PC-9 (cell line): ENCODE measurements around the gene SLC51B. TPM values are rescaled to one million over a fixed set of nuclear protein-coding genes. Genes with fewer than 3 reads are reported as not detected.

ENCODE experiments used
- BruUV-seq: library from RNA; stranded (reverse); fragments of 400-500 nt; replicated peaks from 2 replicates; lab custom pipeline; 2021; lab: Mats Ljungman, UMichigan
- CTCF ChIA-PET: fragments of 300-600 bp; sonication (Branson Sonifier 250); formaldehyde crosslinking; loops from one replicate; lab custom pipeline; 2022; ENCODE audit warnings: antibody characterized with exemption; lab: Charles Lee
- POLR2A ChIA-PET: fragments of 300-600 bp; sonication (Branson Sonifier 250); formaldehyde crosslinking; loops from one replicate; lab custom pipeline; 2022; ENCODE audit warnings: antibody characterized with exemption; ENCODE audit not compliant: unreplicated experiment; lab: Charles Lee
- DNase-seq, 2 experiments: peaks; one replicate each; pipeline versions ENCODE4 v3.0.0 to v3.0.0-alpha.2; 2015 to 2022; ENCODE audit warnings: mixed read lengths in 1 of 2
- H2AFZ ChIP-seq: fragments of 200-600 bp; sonication (generic); 2 replicates; pipeline ENCODE4 v1.8.1; 2017; ENCODE audit warnings: antibody characterized with exemption
- H3F3A ChIP-seq: fragments of 200-600 bp; sonication (generic); 2 replicates; pipeline ENCODE4 v1.8.1; 2017; ENCODE audit warnings: antibody characterized with exemption, mild to moderate bottlenecking, low read depth; ENCODE audit not compliant: insufficient read depth
- H3K27ac ChIP-seq: fragments of 200-600 bp; sonication (generic); 2 replicates; pipeline ENCODE4 v1.6.1; 2016; ENCODE audit warnings: mixed run types
- H3K27me3 ChIP-seq: fragments of 200-600 bp; sonication (generic); 2 replicates; pipeline ENCODE4 v1.6.1; 2016; ENCODE audit warnings: low read depth, mixed run types; ENCODE audit not compliant: insufficient read depth
- H3K36me3 ChIP-seq: fragments of 200-600 bp; sonication (generic); 2 replicates; pipeline ENCODE4 v1.6.1; 2016; ENCODE audit warnings: low read depth, mixed run types
- H3K4me1 ChIP-seq: fragments of 200-600 bp; sonication (generic); replicated peaks from 2 replicates; pipeline ENCODE4 v1.6.1; 2016; ENCODE audit warnings: mixed run types; ENCODE audit not compliant: insufficient read depth
- H3K4me2 ChIP-seq: fragments of 200-600 bp; sonication (generic); 2 replicates; pipeline ENCODE4 v1.6.1; 2017; ENCODE audit warnings: mixed run types
- H3K4me3 ChIP-seq: fragments of 200-600 bp; sonication (generic); 2 replicates; pipeline ENCODE4 v1.6.1; 2016; ENCODE audit warnings: mixed run types
- H3K79me2 ChIP-seq: fragments of 200-600 bp; sonication (generic); 2 replicates; pipeline ENCODE4 v1.6.1; 2017; ENCODE audit warnings: low read depth, mixed run types
- H3K9me2 ChIP-seq: fragments of 200-600 bp; sonication (generic); 2 replicates; pipeline ENCODE4 v1.8.1; 2017; ENCODE audit warnings: mild to moderate bottlenecking; ENCODE audit not compliant: insufficient read depth
- H3K9me3 ChIP-seq: fragments of 200-600 bp; sonication (generic); 2 replicates; pipeline ENCODE4 v1.8.1; 2016; ENCODE audit warnings: low read depth; ENCODE audit not compliant: insufficient read depth
- H4K20me1 ChIP-seq: fragments of 200-600 bp; sonication (generic); 2 replicates; pipeline ENCODE4 v1.8.1; 2017; ENCODE audit not compliant: insufficient read depth
- CTCF ChIP-seq: fragments of 200-600 bp; sonication (generic); conservative IDR thresholded peaks from 2 replicates; pipeline ENCODE4 v1.6.1; 2017; ENCODE audit warnings: mixed run types, antibody characterized with exemption, mild to moderate bottlenecking, moderate library complexity
- EZH2 ChIP-seq: fragments of 200-600 bp; sonication (generic); IDR thresholded peaks from 2 replicates; pipeline ENCODE4 v1.8.0; 2017; ENCODE audit warnings: antibody characterized with exemption, low read depth
- intact Hi-C: fragments of 100-400 bp; cut with micrococcal nuclease; formaldehyde crosslinking; loops from one replicate; pipeline ENCODE4 v1.10.0; 2022; ENCODE audit not compliant: unreplicated experiment
- total RNA-seq: library from RNA; stranded (reverse); gene quantifications from 2 replicates; pipeline ENCODE4 v1.2.3, GENCODE V29; 2021

Gene SLC51B
- total RNA-seq, 1 experiment from 2014 or later: not detected

- DNase-seq: no peak
- ChIA-PET CTCF (no interaction called here), POLR2A (interaction anchor here (0.7 kb wide), 1 partner anchor 52 kb away, joined by 17 read pairs; no protein-coding TSS in a partner anchor)
- Histone ChIP-seq H4K20me1 (no peaks in the 10 kb centered on the region), H2AFZ (no peak overlapping the region), H3K4me2 (no peak overlapping the region), H3K9me2 (no peaks in the 10 kb centered on the region), H3K27ac (no peak overlapping the region), H3K36me3 (no peaks in the 10 kb centered on the region), H3K79me2 (no peaks in the 10 kb centered on the region), H3K9me3 (no peaks in the 10 kb centered on the region), H3F3A (no peaks in the 10 kb centered on the region), H3K4me3 (no peak overlapping the region), H3K4me1 (no peaks in the 10 kb centered on the region), H3K27me3 (no peaks in the 10 kb centered on the region; the same call in 1 of the 2 replicates)
- intact Hi-C loops: no loop called here
- no peak for TF ChIP-seq EZH2
- TF ChIP-seq CTCF: no peak
- BruUV-seq: no TSS peak
These were observed 20.9 kb downstream of the SLC51B start for GRCh38 chr15:65066001-65066634.

- Histone ChIP-seq H4K20me1 (no peaks in the 10 kb centered on the region), H3K36me3 (no peaks in the 10 kb centered on the region), H3K4me2 (no peak overlapping the region), H3K4me1 (no peaks in the 10 kb centered on the region), H3K9me2 (no peaks in the 10 kb centered on the region), H3K79me2 (no peaks in the 10 kb centered on the region), H3K9me3 (no peaks in the 10 kb centered on the region), H3K27ac (no peak overlapping the region), H3K4me3 (no peak overlapping the region), H3F3A (no peaks in the 10 kb centered on the region), H3K27me3 (no peaks in the 10 kb centered on the region; the same call in 1 of the 2 replicates), H2AFZ (no peak overlapping the region)
- intact Hi-C loops: no loop called here
- no TSS peak for BruUV-seq
- POLR2A ChIA-PET: interaction anchor here (0.7 kb wide), 1 partner anchor 53 kb away, joined by 17 read pairs; no protein-coding TSS in a partner anchor
- no peak for DNase-seq
- TF ChIP-seq CTCF: no peak
- no peak for TF ChIP-seq EZH2
- CTCF ChIA-PET: interaction anchor here (0.6 kb wide), 1 partner anchor 18 kb away, joined by 6 read pairs; no protein-coding TSS in a partner anchor
These were observed 21.6 kb downstream of the SLC51B start for GRCh38 chr15:65066635-65067316.

GRCh38 chr15:65067317-65067644 is 22.1 kb downstream of the SLC51B start:
- Histone ChIP-seq H3K9me3 (no peaks in the 10 kb centered on the region), H3F3A (no peaks in the 10 kb centered on the region), H3K4me3 (no peak overlapping the region), H3K4me1 (no peaks in the 10 kb centered on the region), H3K27ac (no peak overlapping the region), H3K27me3 (no peaks in the 10 kb centered on the region; the same call in 1 of the 2 replicates), H3K36me3 (no peaks in the 10 kb centered on the region), H4K20me1 (no peaks in the 10 kb centered on the region), H3K79me2 (no peaks in the 10 kb centered on the region), H3K4me2 (no peak overlapping the region), H2AFZ (no peak overlapping the region), H3K9me2 (no peaks in the 10 kb centered on the region)
- no TSS peak for BruUV-seq
- no peak for DNase-seq
- intact Hi-C loops: no loop called here
- no peak for TF ChIP-seq EZH2
- TF ChIP-seq CTCF: no peak
- ChIA-PET CTCF (no interaction called here), POLR2A (no interaction called here)
